Peyer's patch (tissue), 4 donors: ENCODE results near the gene USP27X. TPM values are rescaled to one million over a fixed set of nuclear protein-coding genes. Genes with fewer than 3 reads are reported as not detected.

Experiments used
- DNase-seq, 3 donors: peaks; one replicate each; pipeline ENCODE4 v3.0.0-alpha.2; 2017 to 2019
- H3K27ac ChIP-seq, 4 donors: fragments of 200-600 bp; sonication (generic); one replicate each; pipeline ENCODE4 v1.5.1; 2016 to 2019
- H3K27me3 ChIP-seq, 2 donors: fragments of 200-600 bp; sonication (generic); one replicate each; pipeline ENCODE4 v1.5.1; 2019
- H3K36me3 ChIP-seq, 3 donors: fragments of 200-600 bp; sonication (generic); one replicate each; pipeline ENCODE4 v1.5.1; 2016 to 2019
- H3K4me1 ChIP-seq, 4 donors: fragments of 200-600 bp; sonication (generic); one replicate each; pipeline ENCODE4 v1.5.1; 2016 to 2019
- H3K4me3 ChIP-seq, 4 donors: fragments of 200-600 bp; sonication (generic); 1 replicate in 3 of 4; 2 replicates in 1 of 4; pipeline ENCODE4 v1.5.1; 2016 to 2019; ENCODE audit warnings: mild to moderate bottlenecking in 1 of 4
- H3K9me3 ChIP-seq, 4 donors: fragments of 200-600 bp; sonication (generic); one replicate each; pipeline ENCODE4 v1.5.1; 2016 to 2019; ENCODE audit warnings: mild to moderate bottlenecking in 1 of 4
- POLR2A ChIP-seq, 2 donors: fragments of 450-650 bp; IDR thresholded peaks; one replicate each; pipeline ENCODE4 v1.5.1; 2017; ENCODE audit warnings: antibody characterized with exemption in 2 of 2, mild to moderate bottlenecking in 2 of 2, moderate library complexity in 2 of 2
- total RNA-seq, 4 donors: library from RNA; depleted of rRNA; stranded (reverse); fragments of >200 nt; gene quantifications; one replicate each; pipeline ENCODE4 v1.1.0, GENCODE V29; 2016
- TF ChIP-seq, protein P1 (sequence below), 6 experiments: fragments of 450-650 bp in 4 of 6; fragments of 200-600 bp in 2 of 6; sonication (generic) in 1 of 6; IDR thresholded peaks; one replicate each; pipeline ENCODE4 v1.5.1; 2017 to 2019; ENCODE audit warnings: antibody characterized with exemption in 6 of 6, mild to moderate bottlenecking in 3 of 6, moderate library complexity in 1 of 6

The USP27X gene
- total RNA-seq, 4 donors from 2014 or later, result 1.2 to 2.5 (median 2.2) TPM

GRCh38 chrX:49930039-49930438 lies 50.8 kb downstream of the USP27X start:
- DNase-seq, result no peak
- H3K27me3 ChIP-seq, result no peaks in the 10 kb centered on the region

More at GRCh38 chrX:49930039-49930438, 50.8 kb downstream of the USP27X start:
- Histone ChIP-seq H3K36me3 (no peaks in the 10 kb centered on the region), H3K9me3 (no peaks in the 10 kb centered on the region), H3K4me3 (no peak overlapping the region), H3K4me1 (no peaks in the 10 kb centered on the region), H3K27ac (no peak overlapping the region)
- TF ChIP-seq POLR2A (IDR thresholded peaks at IDR 0.05), result no peak
- TF ChIP-seq, protein P1, sequence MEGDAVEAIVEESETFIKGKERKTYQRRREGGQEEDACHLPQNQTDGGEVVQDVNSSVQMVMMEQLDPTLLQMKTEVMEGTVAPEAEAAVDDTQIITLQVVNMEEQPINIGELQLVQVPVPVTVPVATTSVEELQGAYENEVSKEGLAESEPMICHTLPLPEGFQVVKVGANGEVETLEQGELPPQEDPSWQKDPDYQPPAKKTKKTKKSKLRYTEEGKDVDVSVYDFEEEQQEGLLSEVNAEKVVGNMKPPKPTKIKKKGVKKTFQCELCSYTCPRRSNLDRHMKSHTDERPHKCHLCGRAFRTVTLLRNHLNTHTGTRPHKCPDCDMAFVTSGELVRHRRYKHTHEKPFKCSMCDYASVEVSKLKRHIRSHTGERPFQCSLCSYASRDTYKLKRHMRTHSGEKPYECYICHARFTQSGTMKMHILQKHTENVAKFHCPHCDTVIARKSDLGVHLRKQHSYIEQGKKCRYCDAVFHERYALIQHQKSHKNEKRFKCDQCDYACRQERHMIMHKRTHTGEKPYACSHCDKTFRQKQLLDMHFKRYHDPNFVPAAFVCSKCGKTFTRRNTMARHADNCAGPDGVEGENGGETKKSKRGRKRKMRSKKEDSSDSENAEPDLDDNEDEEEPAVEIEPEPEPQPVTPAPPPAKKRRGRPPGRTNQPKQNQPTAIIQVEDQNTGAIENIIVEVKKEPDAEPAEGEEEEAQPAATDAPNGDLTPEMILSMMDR (IDR thresholded peaks at IDR 0.05), result no peak

Other genes starting within 250 kb of the USP27X start
- not detected for gene PAGE1, start 183.5 kb upstream of the USP27X start, total RNA-seq
- not detected for gene PAGE4, start 50.2 kb upstream of the USP27X start, total RNA-seq
- 10 to 100 TPM in 3 of 4 donors, 1 to 10 TPM in 1; 2.5 to 20.3 (median 17.2) TPM for gene CLCN5, start 43.1 kb downstream of the USP27X start, total RNA-seq